Measurements from ENCODE around the gene FBXL20.

- TF ChIP-seq ZFP30 (CRISPR knock-in tag; IDR thresholded peaks at IDR 0.05) (no peak), ZFP3 (CRISPR knock-in tag; IDR thresholded peaks at IDR 0.05) (no peak), PPARA (CRISPR knock-in tag; IDR thresholded peaks at IDR 0.05; ENCODE audit: borderline replicate concordance) (no peak), RARB (CRISPR knock-in tag; IDR thresholded peaks at IDR 0.05) (no peak), TCF4 (CRISPR knock-in tag; IDR thresholded peaks at IDR 0.05; ENCODE audit: borderline replicate concordance) (no peak), OSR1 (CRISPR knock-in tag; IDR thresholded peaks at IDR 0.05) (no peak), PATZ1 (CRISPR knock-in tag; IDR thresholded peaks at IDR 0.05; ENCODE audit: borderline replicate concordance) (no peak), BACH2 (CRISPR knock-in tag; IDR thresholded peaks at IDR 0.05; ENCODE audit: borderline replicate concordance) (no peak), SNAI2 (CRISPR knock-in tag; IDR thresholded peaks at IDR 0.05) (no peak), ESRRG (CRISPR knock-in tag; IDR thresholded peaks at IDR 0.05) (no peak), CSDC2 (CRISPR knock-in tag; IDR thresholded peaks at IDR 0.05) (no peak)
Observed at GRCh38 chr17:39335704-39336223, 65.7 kb downstream of the FBXL20 start.
